Hindlimb muscle (tissue), 1 donor: ENCODE measurements around the gene PACRG. TPM values are rescaled to one million over a fixed set of nuclear protein-coding genes. Genes with fewer than 3 reads are reported as not detected.

Experiments
- DNase-seq: peaks from one replicate; pipeline ENCODE4 v3.0.0-alpha.2; 2013
- polyA plus RNA-seq: library from polyadenylated mRNA; unstranded; fragments of 120-200 nt; gene quantifications from one replicate; pipeline ENCODE4 v1.2.1, GENCODE V29; 2013; ENCODE audit not compliant: insufficient read length

PACRG gene
- polyA plus RNA-seq, 1 donor = 1.7 TPM

GRCh38 chr6:163148451-163149278 is 420.9 kb downstream of the PACRG start:
- DNase-seq = no peak

GRCh38 chr6:163149279-163149848 is 421.6 kb downstream of the PACRG start:
- DNase-seq = no peak

- DNase-seq = no peak
Observed at GRCh38 chr6:163151212-163151611, 423.4 kb downstream of the PACRG start.

- DNase-seq = no peak
Observed at GRCh38 chr6:163152701-163153100, 424.9 kb downstream of the PACRG start.

- no peak for DNase-seq
Observed at GRCh38 chr6:163159110-163159509, 431.3 kb downstream of the PACRG start.

GRCh38 chr6:163159689-163160088 is 431.9 kb downstream of the PACRG start:
- DNase-seq = no peak

- DNase-seq = no peak
Observed at GRCh38 chr6:163162007-163162873, 434.5 kb downstream of the PACRG start.

GRCh38 chr6:163162874-163163213 is 435.1 kb downstream of the PACRG start:
- DNase-seq = no peak

- no peak for DNase-seq
Observed at GRCh38 chr6:163164175-163164900, 436.6 kb downstream of the PACRG start.

- no peak for DNase-seq
Observed at GRCh38 chr6:163165155-163165910, 437.6 kb downstream of the PACRG start.

GRCh38 chr6:163165922-163166321 is 438.1 kb downstream of the PACRG start:
- DNase-seq = no peak

- no peak for DNase-seq
Observed at GRCh38 chr6:163166507-163166906, 438.7 kb downstream of the PACRG start.

GRCh38 chr6:163169521-163169920 is 441.7 kb downstream of the PACRG start:
- DNase-seq = no peak

- DNase-seq = no peak
Observed at GRCh38 chr6:163170294-163170883, 442.6 kb downstream of the PACRG start.

GRCh38 chr6:163173741-163174140 is 446.0 kb downstream of the PACRG start:
- DNase-seq = no peak

GRCh38 chr6:163175301-163175700 is 447.5 kb downstream of the PACRG start:
- DNase-seq = no peak

GRCh38 chr6:163176097-163176496 is 448.3 kb downstream of the PACRG start:
- DNase-seq = no peak

- no peak for DNase-seq
Observed at GRCh38 chr6:163177007-163177406, 449.2 kb downstream of the PACRG start.

- DNase-seq = no peak
Observed at GRCh38 chr6:163177892-163178420, 450.2 kb downstream of the PACRG start.

GRCh38 chr6:163179061-163179460 is 451.3 kb downstream of the PACRG start:
- DNase-seq = no peak

- DNase-seq = no peak
Observed at GRCh38 chr6:163179721-163180120, 451.9 kb downstream of the PACRG start.
